ENCODE measurements around the gene PLET1.
"Not testable (repeated sequence)": the region's sequence is repeated elsewhere in the genome, so short reads cannot be mapped to it uniquely, and the experiment has no call there.

Gene PLET1

DNA sequence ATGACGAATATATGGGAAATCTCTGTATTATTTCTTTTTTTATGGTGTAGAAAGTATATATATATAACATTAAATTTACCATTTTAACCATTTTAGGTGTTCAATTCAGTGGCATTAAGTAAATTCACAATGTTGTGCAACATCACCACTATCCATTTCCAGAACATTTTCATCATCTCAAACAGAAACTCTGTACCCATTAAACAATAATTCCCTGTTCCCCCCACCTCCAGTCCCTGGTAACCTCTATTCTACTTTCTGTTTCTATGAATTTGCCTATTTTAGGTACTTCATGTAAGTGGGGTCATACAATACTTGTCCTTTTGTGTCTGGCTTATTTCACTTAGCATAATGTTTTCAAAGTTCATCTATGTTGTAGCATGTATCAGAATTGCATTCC is 49.8 kb downstream of the PLET1 start:
- no peak for DNase-seq

DNA sequence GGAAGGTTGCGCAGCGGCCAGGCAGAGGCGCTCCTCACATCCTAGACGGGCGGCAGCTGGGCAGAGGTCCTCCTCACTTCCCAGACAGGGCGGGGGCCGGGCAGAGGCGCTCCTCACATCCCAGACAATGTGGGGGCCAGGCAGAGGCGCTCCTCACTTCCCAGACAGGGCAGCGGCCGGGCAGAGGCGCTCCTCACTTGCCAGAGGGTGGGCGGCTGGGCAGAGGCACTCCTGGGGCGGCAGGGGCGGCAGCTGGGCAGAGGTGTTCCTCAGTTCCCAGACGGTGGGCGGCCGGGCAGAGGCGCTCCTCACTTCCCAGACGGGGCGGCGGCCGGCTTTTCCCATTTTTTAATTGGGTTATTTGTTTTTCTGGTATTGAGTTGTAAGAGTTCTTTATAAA is 54.6 kb downstream of the PLET1 start:
- DNase-seq: no peak

DNA sequence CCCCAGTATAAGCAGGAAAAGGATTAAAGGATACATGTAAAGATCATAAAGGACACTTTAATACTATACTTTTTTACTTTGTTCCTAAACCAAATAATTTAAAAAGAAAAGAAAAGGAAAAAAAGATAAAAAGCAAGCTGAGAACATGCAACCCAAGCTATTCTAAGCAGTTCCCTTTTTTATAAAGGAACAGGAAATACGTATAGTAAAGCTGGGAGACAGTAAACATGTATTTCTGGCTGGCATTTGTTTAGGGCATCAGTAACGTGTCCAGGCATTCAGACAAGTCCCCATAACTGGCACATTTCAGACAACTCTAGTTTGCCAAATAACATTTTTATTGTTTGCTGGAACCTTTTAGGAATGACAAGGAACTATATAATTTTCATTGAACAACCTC is 60.4 kb downstream of the PLET1 start:
- no peak for DNase-seq

DNA sequence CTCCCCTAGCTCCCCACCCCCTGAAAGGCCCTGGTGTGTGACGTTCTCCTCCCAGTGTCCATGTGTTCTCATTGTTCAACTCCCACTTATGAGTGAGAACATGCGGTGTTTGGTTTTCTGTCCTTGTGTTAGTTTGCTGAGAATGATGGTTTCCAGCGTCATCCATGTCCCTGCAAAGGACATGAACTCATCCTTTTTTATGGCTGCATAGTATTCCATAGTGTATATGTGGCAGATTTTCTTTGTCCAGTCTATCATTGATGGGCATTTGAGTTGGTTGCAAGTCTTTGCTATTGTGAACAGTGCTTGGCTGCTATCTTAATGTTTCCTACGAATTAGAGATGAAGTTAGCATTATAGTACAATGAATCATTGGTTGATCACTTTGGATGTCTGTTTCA is 61.6 kb downstream of the PLET1 start:
- not testable (repeated sequence) for DNase-seq

Data from NCI-H146 (cell line).